ENCODE measurements around the gene RNF126.
"Not testable (repeated sequence)": the region's sequence is repeated elsewhere in the genome, so short reads cannot be mapped to it uniquely, and the experiment has no call there.

Gene RNF126

DNA sequence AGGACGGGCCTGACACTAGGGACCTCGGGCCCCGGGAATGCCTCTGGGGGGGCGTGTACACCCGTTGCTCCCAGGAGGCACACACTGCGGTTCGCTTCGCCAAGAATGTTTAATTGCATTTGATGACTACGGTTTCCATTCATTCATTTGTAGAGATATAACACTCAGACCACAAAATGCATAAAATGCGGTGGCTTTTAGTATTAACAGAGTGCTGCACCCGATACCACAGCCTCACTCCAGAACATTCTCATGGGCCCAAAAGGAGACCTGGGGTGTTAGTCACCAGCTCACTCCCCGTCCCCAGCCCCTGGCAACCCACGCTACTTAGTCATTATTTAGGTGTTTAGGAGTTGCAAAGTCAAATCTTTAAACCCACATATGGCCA, 51.5 kb downstream of the RNF126 start:
- TF ChIP-seq, protein P1, sequence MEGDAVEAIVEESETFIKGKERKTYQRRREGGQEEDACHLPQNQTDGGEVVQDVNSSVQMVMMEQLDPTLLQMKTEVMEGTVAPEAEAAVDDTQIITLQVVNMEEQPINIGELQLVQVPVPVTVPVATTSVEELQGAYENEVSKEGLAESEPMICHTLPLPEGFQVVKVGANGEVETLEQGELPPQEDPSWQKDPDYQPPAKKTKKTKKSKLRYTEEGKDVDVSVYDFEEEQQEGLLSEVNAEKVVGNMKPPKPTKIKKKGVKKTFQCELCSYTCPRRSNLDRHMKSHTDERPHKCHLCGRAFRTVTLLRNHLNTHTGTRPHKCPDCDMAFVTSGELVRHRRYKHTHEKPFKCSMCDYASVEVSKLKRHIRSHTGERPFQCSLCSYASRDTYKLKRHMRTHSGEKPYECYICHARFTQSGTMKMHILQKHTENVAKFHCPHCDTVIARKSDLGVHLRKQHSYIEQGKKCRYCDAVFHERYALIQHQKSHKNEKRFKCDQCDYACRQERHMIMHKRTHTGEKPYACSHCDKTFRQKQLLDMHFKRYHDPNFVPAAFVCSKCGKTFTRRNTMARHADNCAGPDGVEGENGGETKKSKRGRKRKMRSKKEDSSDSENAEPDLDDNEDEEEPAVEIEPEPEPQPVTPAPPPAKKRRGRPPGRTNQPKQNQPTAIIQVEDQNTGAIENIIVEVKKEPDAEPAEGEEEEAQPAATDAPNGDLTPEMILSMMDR (conservative IDR thresholded peaks at IDR 0.05): no peak
- H3K27ac ChIP-seq: no peak overlapping the region

DNA sequence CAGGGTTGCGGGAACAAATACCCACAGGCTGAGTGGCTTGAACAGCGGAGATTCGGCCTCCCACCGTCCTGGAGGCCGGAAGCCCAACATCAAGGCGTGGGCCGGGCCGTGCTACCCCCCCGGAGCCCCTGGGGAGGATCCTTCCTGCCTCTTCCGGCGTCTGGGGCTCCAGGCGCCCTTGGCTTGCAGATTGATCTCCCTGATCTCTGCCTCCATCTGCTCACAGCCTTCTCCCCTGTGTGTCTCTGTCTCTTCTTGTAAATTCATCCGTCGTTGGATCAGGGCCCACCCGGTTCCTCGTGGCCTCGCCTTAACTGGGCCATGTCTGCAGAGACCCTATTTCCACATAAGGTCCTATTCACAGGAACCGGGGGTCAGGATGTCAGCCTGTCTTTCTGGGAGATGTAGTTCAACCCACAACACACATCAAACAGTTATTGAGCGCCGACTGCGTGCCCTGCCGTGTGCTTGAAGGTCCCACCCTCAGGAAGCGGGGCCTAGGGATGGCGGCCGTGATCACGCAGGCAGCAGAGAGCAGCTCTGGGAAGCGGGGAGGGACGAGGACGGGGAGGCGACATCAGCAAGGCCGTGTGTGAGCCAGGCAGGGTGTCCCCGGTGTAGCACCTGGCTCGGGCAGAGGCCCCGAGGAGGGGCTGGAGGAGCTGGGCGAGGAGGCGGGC, 52.1 kb downstream of the RNF126 start:
- H3K27ac ChIP-seq: no peak overlapping the region
- TF ChIP-seq, protein P1 (conservative IDR thresholded peaks at IDR 0.05): no peak

DNA sequence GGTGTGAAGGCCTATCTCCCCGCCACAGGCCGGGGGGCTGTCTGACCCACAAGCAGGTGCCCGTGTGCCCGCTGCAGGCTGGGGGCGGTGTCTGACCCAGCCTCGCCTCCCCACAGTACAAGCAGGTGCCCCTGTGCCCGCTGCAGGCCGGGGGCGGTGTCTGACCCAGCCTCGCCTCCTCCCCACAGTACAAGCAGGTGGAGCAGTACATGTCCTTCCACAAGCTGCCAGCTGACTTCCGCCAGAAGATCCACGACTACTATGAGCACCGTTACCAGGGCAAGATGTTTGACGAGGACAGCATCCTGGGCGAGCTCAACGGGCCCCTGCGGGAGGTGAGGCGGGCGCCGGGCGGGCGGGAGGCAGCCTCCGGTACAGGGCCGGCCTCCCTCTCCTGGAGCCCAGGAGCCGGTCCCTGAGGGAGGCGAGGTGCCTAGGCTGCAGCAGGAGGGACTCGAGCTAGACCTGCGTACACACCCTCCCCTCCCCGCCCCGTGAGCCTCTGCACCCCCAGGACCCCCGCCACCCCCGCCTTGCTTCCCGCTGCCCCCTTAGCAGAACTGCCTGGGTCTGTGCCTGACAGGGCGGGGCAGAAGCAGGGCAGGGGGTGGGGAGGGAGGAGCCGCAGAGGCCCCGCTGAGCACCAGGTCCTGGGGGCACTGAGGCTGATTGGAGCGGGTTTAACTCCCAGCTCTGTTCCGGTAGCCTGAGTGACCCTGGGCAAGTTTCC, 52.8 kb downstream of the RNF126 start:
- TF ChIP-seq, protein P1 (conservative IDR thresholded peaks at IDR 0.05): no peak
- H3K27ac ChIP-seq: no peak overlapping the region

DNA sequence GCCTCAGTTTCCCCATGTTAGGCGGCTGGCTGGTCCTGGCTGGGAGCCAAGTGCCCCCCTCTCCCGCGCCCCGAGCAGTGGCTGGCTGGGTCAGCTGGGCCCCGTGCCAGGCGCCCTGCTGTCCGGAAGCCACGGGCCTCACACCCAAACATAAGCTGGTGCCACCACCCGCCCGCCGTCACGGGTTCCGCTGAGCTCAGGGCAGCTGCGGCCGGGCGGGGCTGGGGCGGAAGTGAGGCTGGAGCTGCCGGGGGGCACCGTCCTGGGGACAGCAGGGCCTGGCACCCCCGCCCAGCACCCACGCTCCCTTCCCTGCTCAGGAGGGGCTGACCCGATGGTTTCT, 54.0 kb downstream of the RNF126 start:
- H3K27ac ChIP-seq: no peak overlapping the region
- TF ChIP-seq, protein P1 (conservative IDR thresholded peaks at IDR 0.05): no peak

DNA sequence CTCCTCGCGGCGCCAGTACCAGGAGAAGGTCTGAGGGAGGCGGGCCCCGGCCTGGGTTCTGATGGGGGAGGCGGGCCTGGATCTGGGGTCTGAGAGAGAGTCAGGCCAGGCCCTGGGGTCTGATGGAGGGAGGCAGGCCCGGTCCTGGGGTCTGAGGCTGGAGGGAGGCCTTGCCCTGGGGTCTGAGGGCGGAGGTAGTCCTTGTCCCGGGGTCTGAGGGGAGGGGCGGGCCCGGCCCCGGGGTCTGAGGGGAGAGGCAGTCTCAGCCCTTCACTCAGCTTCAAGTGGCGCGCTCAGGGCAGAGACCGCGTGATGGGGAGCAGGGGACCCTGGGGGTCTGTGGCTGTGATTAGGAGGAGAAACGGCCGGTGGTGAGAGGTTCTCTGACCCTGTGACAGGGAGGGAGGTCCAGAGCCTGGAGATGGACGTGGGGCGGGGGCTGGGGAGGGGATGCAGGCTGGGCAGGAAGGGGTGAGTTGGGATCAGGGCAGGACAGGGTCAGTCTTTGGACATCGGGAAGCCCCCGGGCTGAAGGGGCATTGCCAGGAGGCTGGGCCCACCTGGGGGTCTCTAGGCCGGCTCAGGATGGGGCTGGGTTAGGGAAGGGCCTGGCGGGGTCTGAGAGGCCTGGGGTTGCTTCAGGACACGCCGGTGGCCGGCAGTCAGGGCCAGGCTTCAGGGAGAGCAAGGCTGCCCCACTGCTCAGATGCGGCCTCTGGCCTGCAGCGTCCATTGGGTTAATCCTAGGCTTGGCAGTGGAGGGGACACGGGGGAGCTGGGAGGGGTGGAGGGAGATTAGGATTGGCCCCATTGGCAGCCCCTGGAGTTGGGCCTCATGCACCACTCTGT, 54.6 kb downstream of the RNF126 start:
- no peak overlapping the region for H3K27ac ChIP-seq
- TF ChIP-seq, protein P1 (conservative IDR thresholded peaks at IDR 0.05): no peak

DNA sequence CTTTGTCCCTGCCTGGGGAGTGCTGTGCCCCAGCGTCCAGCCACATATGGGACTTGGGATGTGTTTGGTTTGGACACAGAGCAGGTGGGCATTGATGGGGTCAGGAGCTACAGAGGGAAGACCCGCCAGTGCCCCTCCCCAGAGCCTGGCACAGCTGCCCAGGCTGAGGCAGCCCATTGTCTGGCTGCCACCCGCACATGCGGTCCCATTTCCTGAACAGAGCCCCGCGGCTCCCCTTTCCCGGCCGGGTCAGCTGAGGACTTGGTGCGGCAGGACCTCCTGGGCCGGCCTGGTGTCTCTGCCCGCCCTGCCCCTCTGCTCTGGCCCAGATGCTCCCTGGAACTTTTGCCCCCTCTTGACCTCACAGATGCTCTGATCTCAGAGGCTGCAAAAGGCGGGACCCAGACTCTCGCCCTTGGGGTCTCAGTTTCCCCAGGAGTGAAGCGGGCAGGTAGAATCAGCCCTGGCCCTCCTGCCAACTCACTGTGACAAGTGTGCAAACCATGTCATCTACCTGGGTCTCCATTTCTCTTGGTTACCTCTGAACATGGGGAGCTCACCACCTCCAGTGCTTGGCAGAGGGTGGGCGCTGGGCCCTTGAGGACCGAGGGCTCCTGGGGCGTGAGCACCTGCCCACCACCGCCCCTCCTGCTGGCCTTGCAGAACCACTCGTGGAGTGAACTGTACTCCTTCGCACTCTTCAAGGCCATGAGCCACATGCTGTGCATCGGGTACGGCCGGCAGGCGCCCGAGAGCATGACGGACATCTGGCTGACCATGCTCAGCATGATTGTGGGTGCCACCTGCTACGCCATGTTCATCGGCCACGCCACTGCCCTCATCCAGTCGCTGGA, 55.5 kb downstream of the RNF126 start:
- no peak overlapping the region for H3K27ac ChIP-seq
- TF ChIP-seq, protein P1 (conservative IDR thresholded peaks at IDR 0.05): no peak

DNA sequence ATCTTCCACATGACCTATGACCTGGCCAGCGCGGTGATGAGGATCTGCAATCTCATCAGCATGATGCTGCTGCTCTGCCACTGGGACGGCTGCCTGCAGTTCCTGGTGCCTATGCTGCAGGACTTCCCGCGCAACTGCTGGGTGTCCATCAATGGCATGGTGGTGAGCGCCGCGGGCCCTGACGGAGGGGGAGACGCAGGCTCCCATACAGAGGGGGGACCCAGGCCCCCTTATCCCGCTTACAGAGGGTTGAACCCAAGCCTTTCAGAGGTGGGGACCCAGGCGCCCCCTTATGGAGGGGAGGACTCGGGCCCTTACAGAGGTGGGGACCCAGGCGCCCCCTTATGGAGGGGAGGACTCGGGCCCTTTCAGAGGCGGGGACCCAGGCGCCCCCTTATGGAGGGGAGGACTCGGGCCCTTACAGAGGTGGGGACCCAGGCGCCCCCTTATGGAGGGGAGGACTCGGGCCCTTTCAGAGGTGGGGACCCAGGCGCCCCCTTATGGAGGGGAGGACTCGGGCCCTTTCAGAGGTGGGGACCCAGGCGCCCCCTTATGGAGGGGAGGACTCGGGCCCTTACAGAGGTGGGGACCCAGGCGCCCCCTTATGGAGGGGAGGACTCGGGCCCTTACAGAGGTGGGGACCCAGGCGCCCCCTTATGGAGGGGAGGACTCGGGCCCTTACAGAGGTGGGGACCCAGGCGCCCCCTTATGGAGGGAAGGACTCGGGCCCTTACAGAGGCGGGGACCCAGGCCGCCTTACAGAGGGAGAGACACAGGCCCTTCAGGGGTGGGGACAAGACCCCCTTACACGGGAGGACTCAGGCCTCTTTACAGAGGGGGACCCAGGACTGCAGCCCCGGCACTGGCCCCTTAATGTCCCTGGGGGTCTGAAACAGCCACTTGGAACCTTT, 57.7 kb downstream of the RNF126 start:
- not testable (repeated sequence) for H3K27ac ChIP-seq

All from VCaP (cell line).